Loucy (cell line): ENCODE data around the gene BMP8B.

ENCODE experiments used
- EZH2phosphoT487 ChIP-seq: fragments of 200-600 bp; IDR thresholded peaks from 2 replicates; pipeline ENCODE4 v1.6.1; 2018; ENCODE audit warnings: antibody characterized with exemption, mild to moderate bottlenecking, moderate library complexity, borderline replicate concordance
- TF ChIP-seq, protein P1 (sequence below): fragments of 200-600 bp; sonication (generic); conservative IDR thresholded peaks from 2 replicates; pipeline ENCODE4 v1.5.1; 2014; ENCODE audit warnings: mild to moderate bottlenecking, antibody characterized with exemption, low read length

DNA sequence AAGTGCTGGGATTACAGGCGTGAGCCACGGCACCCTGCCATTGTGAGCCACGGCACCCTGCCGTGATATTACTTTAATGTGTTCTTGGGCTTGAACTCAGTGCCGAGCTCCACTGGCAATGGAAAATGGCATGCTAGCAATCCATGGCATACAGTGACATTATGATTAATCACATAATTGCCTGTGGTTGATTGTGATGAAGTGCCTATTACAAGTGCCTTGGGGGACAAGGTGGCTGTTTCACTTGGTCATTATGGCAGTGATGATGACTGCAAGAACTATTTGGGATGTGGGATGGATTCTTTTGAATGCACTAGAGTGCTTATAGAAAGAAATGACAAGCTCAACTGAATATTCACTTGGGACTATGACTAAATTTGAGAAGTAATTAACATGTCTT lies 75.1 kb downstream of the BMP8B start:
- TF ChIP-seq, protein P1, sequence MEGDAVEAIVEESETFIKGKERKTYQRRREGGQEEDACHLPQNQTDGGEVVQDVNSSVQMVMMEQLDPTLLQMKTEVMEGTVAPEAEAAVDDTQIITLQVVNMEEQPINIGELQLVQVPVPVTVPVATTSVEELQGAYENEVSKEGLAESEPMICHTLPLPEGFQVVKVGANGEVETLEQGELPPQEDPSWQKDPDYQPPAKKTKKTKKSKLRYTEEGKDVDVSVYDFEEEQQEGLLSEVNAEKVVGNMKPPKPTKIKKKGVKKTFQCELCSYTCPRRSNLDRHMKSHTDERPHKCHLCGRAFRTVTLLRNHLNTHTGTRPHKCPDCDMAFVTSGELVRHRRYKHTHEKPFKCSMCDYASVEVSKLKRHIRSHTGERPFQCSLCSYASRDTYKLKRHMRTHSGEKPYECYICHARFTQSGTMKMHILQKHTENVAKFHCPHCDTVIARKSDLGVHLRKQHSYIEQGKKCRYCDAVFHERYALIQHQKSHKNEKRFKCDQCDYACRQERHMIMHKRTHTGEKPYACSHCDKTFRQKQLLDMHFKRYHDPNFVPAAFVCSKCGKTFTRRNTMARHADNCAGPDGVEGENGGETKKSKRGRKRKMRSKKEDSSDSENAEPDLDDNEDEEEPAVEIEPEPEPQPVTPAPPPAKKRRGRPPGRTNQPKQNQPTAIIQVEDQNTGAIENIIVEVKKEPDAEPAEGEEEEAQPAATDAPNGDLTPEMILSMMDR = no peak
- TF ChIP-seq EZH2phosphoT487 = no peak
